SU-DHL-6 (cell line): ENCODE measurements around the gene CERS1.
"Not testable (repeated sequence)": the region's sequence is repeated elsewhere in the genome, so short reads cannot be mapped to it uniquely, and the experiment has no call there.

Source experiments
- CTCF ChIP-seq: fragments of 200-600 bp; sonication (generic); IDR thresholded peaks from one replicate; pipeline ENCODE4 v1.5.1; 2017; ENCODE audit warnings: antibody characterized with exemption, mild to moderate bottlenecking, low read length, moderate library complexity; ENCODE audit not compliant: insufficient read depth, poor library complexity, severe bottlenecking
- EZH2phosphoT487 ChIP-seq: fragments of 200-600 bp; sonication (generic), shearing (Covaris generic); conservative IDR thresholded peaks from 2 replicates; pipeline ENCODE4 v1.6.1; 2018; ENCODE audit warnings: mild to moderate bottlenecking, antibody characterized with exemption, low read length, moderate library complexity, mixed read lengths

GRCh38 chr19:18917593-18917992, 21.6 kb upstream of the CERS1 start:
- not testable (repeated sequence) for TF ChIP-seq CTCF, EZH2phosphoT487
